Panc1 (cell line): ENCODE results near the gene SNX1.

Experiments
- CTCF ChIP-seq: fragments of 450-650 bp; IDR thresholded peaks from 2 replicates; pipeline ENCODE4 v1.5.1; 2017; ENCODE audit warnings: mild to moderate bottlenecking
- SIN3A ChIP-seq: IDR thresholded peaks from 2 replicates; pipeline ENCODE4 v1.6.1; 2012; ENCODE audit warnings: low read depth, mild to moderate bottlenecking, low read length, moderate library complexity, borderline replicate concordance; ENCODE audit not compliant: insufficient read depth

GRCh38 chr15:64050281-64051092, 45.3 kb upstream of the SNX1 start:
- TF ChIP-seq CTCF (no peak), SIN3A (no peak)
